Tibial artery (tissue), 4 donors: ENCODE data around the gene CD300C.

ENCODE experiments used
- DNase-seq, 2 donors: peaks; one replicate each; pipeline ENCODE4 v3.0.0-alpha.2; 2019
- H3K27ac ChIP-seq, 2 donors: fragments of 200-600 bp; sonication (generic) in 1 of 2; 1 replicate in 1 of 2; 2 replicates in 1 of 2; pipeline ENCODE4 v1.5.1; 2018 to 2019; ENCODE audit warnings: mild to moderate bottlenecking in 1 of 2
- H3K27me3 ChIP-seq, 2 donors: fragments of 200-600 bp; sonication (generic) in 1 of 2; one replicate each; pipeline versions ENCODE4 v1.5.1 to v1.6.0; 2016 to 2019
- H3K36me3 ChIP-seq, 3 donors: fragments of 200-600 bp; sonication (generic) in 2 of 3; one replicate each; pipeline ENCODE4 v1.5.1; 2016 to 2019; ENCODE audit warnings: mild to moderate bottlenecking in 2 of 3
- H3K4me1 ChIP-seq, 4 donors: fragments of 200-600 bp; sonication (generic) in 2 of 4; 1 replicate in 3 of 4; 2 replicates in 1 of 4; pipeline ENCODE4 v1.5.1; 2016 to 2019
- H3K4me3 ChIP-seq, 2 donors: fragments of 200-600 bp; sonication (generic) in 1 of 2; 1 replicate in 1 of 2; 2 replicates in 1 of 2; pipeline ENCODE4 v1.5.1; 2018 to 2019; ENCODE audit warnings: mild to moderate bottlenecking in 2 of 2
- H3K9me3 ChIP-seq, 3 donors: fragments of 200-600 bp; sonication (generic) in 1 of 3; one replicate each; pipeline ENCODE4 v1.5.1; 2016 to 2019
- intact Hi-C: fragments of 100-400 bp; cut with DNase I; formaldehyde crosslinking; loops from one replicate; pipeline ENCODE4 v1.15.0; 2023; ENCODE audit warnings: low total_unique reads
- TF ChIP-seq, protein P1 (sequence below), 2 experiments: fragments of 200-600 bp in 1 of 2; fragments of 450-650 bp in 1 of 2; IDR thresholded peaks; one replicate each; pipeline ENCODE4 v1.5.1; 2017 to 2019; ENCODE audit warnings: antibody characterized with exemption in 2 of 2, mild to moderate bottlenecking in 1 of 2, moderate library complexity in 1 of 2

Gene CD300C

DNA sequence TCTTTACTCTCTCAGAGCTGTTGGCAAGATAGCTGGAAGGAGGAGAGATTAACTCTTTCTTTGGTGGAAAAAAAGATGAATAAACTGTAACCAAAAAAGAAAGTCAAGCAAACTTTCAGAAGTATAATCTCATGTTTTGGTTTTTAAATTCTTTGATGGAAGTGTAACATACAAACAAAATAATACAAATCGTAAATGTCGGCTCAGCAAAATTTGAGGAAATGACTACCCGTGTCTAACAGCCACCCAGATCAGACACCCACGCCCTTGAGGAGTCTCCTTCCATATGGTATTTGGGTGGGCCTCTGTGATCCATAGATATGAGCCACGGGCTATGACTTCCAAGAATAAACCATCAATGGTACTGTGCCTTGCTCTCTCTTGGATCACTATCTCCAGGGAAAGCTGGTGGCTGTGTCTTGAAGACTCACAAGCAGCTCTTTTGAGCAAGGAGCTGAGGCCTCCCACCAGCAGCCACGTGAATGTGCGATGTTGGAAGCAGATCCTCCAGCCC is 9.6 kb upstream of the CD300C start:
- intact Hi-C loops, result no loop called here
- Histone ChIP-seq H3K27me3 (peaks cover 0 to 8% of the 10 kb centered on the region in 2 donors), H3K4me1 (no peaks in the 10 kb centered on the region), H3K27ac (no peak overlapping the region), H3K4me3 (no peak overlapping the region), H3K36me3 (no peaks in the 10 kb centered on the region), H3K9me3 (no peaks in the 10 kb centered on the region)
- TF ChIP-seq, protein P1, sequence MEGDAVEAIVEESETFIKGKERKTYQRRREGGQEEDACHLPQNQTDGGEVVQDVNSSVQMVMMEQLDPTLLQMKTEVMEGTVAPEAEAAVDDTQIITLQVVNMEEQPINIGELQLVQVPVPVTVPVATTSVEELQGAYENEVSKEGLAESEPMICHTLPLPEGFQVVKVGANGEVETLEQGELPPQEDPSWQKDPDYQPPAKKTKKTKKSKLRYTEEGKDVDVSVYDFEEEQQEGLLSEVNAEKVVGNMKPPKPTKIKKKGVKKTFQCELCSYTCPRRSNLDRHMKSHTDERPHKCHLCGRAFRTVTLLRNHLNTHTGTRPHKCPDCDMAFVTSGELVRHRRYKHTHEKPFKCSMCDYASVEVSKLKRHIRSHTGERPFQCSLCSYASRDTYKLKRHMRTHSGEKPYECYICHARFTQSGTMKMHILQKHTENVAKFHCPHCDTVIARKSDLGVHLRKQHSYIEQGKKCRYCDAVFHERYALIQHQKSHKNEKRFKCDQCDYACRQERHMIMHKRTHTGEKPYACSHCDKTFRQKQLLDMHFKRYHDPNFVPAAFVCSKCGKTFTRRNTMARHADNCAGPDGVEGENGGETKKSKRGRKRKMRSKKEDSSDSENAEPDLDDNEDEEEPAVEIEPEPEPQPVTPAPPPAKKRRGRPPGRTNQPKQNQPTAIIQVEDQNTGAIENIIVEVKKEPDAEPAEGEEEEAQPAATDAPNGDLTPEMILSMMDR (IDR thresholded peaks at IDR 0.05), result no peak
- peak in 1 of 2 donors; percentile 37 for DNase-seq

DNA sequence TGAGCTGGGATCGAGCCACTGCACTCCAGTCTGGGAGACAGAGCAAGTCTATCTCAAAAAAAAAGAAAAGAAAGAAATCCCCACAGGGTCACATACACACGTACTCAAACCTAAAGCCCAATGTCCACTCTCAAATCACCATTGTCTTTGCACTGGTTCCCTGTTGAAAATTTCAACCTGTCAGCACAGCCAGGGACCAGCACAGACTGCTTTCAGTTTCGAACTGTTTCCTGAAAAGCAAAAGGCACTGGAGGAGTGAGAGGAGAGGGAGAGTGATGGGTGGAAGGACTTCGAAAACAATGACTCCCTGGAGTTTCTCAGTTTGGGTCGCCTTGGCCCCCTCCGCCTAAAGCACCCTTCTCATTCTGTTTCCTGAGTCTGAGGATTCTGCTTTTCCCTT is 9.0 kb upstream of the CD300C start:
- no peaks in the 10 kb centered on the region for H3K36me3 ChIP-seq
- no peaks in the 10 kb centered on the region for H3K4me1 ChIP-seq
- intact Hi-C loops, result no loop called here
- no peak overlapping the region for H3K27ac ChIP-seq
- TF ChIP-seq, protein P1 (IDR thresholded peaks at IDR 0.05), result no peak
- no peak overlapping the region for H3K4me3 ChIP-seq
- DNase-seq, result peak in 1 of 2 donors; percentile 37
- peaks cover 0 to 13% of the 10 kb centered on the region in 2 donors for H3K27me3 ChIP-seq
- no peaks in the 10 kb centered on the region for H3K9me3 ChIP-seq

DNA sequence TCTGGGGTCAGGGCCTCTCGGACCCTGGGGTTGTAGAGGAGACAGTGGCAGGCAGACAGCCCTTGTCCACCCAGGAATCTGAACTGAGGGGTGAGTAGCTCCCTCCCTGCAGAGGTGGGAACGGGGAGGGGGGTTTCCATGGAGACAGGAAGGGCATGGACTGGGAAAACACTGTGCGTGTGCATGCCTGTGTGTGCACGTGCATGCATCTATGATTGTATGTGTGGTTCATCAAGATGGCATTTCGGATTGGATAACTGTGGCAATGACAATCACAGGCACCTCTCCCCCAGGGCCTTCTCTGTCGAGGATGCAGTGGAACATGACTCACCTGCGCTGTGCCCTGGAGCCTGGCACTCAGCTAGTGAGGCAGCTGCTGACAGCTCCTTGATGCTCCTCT is 6.1 kb upstream of the CD300C start:
- no peaks in the 10 kb centered on the region for H3K36me3 ChIP-seq
- no peaks in the 10 kb centered on the region for H3K9me3 ChIP-seq
- no peak overlapping the region for H3K27ac ChIP-seq
- H3K4me1 ChIP-seq, result no peaks in the 10 kb centered on the region
- no peak for DNase-seq
- H3K4me3 ChIP-seq, result no peak overlapping the region
- TF ChIP-seq, protein P1 (IDR thresholded peaks at IDR 0.05), result no peak
- intact Hi-C loops, result no loop called here
- H3K27me3 ChIP-seq, result peaks cover 0 to 14% of the 10 kb centered on the region in 2 donors

DNA sequence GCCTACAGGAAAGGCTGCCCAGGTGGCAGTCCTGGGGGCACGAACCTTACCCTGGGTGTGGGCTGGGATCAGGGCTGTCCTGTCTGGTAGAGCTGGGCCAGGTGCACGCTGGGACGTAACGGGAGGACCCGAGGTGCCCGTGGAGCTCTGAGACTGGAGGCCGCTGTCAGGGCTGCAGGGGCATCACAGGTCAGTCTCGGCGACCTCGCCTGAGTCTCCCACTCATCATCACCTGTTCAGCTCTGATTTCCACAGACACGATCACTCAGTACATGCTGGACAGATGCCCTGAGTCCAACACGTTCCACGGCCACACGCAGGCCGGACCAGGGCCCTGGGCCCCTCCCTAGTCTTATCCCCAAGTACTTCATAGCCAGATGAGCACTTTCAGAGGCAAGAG is 4.7 kb upstream of the CD300C start:
- H3K27ac ChIP-seq, result no peak overlapping the region
- DNase-seq, result no peak
- H3K36me3 ChIP-seq, result no peaks in the 10 kb centered on the region
- H3K9me3 ChIP-seq, result no peaks in the 10 kb centered on the region
- intact Hi-C loops, result no loop called here
- TF ChIP-seq, protein P1 (IDR thresholded peaks at IDR 0.05), result no peak
- no peaks in the 10 kb centered on the region for H3K4me1 ChIP-seq
- no peak overlapping the region for H3K4me3 ChIP-seq
- H3K27me3 ChIP-seq, result peaks cover 0 to 14% of the 10 kb centered on the region in 2 donors

DNA sequence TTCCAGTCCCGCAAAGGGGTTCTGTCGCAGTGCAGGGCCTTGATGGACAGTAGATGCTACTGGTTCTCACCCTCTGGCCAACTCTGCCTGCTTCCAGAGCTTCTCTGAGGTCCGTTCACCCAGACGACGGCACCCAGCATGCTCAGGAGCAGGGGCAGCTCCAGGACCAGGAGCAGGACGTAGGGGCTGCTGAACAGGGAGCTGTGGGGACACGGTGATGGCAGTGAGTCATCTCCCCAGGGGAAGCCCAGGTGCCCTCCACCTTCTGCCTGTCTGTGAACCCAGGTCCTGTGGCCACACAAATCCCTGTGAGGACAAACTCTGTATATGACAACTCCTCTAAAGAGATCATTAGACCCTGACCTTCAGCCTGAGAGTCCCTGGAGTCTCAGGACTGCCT is 3.4 kb upstream of the CD300C start:
- intact Hi-C loops, result no loop called here
- TF ChIP-seq, protein P1 (IDR thresholded peaks at IDR 0.05), result no peak

DNA sequence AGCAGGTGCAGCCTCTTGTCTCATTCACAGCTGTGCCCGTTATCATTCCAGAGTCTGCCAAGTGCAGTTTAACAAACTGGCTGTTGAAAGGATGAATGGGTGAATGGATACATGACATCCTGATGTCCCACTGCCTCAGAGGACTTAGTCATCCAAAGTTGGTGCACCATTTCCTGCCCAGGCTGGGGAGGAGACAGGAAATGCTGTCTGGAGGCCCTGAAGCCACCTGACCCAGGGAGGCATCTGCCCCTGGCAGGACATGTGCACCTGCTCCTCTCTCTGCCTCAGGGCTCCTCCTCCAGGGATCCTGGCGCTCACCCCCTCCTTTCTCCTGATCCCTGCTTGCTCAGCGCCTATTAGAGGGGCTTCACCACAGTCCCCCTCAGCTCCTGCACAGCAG is 1.8 kb upstream of the CD300C start:
- Histone ChIP-seq H3K4me1 (no peaks in the 10 kb centered on the region), H3K27ac (no peak overlapping the region), H3K4me3 (no peak overlapping the region), H3K9me3 (no peaks in the 10 kb centered on the region), H3K27me3 (peaks cover 0 to 17% of the 10 kb centered on the region in 2 donors), H3K36me3 (no peaks in the 10 kb centered on the region)
- no peak for DNase-seq
- intact Hi-C loops, result no loop called here
- TF ChIP-seq, protein P1 (IDR thresholded peaks at IDR 0.05), result no peak

More for the DNA sequence above, 3.4 kb upstream of the CD300C start:
- H3K27ac ChIP-seq, result no peak overlapping the region
- DNase-seq, result no peak
- H3K4me1 ChIP-seq, result no peaks in the 10 kb centered on the region
- H3K36me3 ChIP-seq, result no peaks in the 10 kb centered on the region
- H3K27me3 ChIP-seq, result peaks cover 0 to 14% of the 10 kb centered on the region in 2 donors
- H3K9me3 ChIP-seq, result no peaks in the 10 kb centered on the region
- no peak overlapping the region for H3K4me3 ChIP-seq
